IMR-90 (cell line): ENCODE data around the gene ROR2. TPM values are rescaled to one million over a fixed set of nuclear protein-coding genes. Genes with fewer than 3 reads are reported as not detected.

Source experiments
- ATAC-seq: fragments of 200-7000 bp; cut with Tn5 transposase; 2 replicates; pipeline ENCODE4 v1.9.1; 2020; ENCODE audit warnings: low read depth, mild to moderate bottlenecking, moderate library complexity
- BruUV-seq: library from RNA; stranded (reverse); fragments of 400-500 nt; replicated peaks from 2 replicates; lab custom pipeline; 2021; lab: Mats Ljungman, UMichigan
- CTCF ChIA-PET: fragments of 300-600 bp; formaldehyde crosslinking; extraction: SDS; loops from one replicate; lab custom pipeline; 2021; ENCODE audit warnings: antibody characterized with exemption; lab: Yijun Ruan, JAX
- POLR2A ChIA-PET: fragments of 300-600 bp; sonication (Branson Sonifier 250); formaldehyde crosslinking; loops from one replicate; lab custom pipeline; 2022; ENCODE audit warnings: antibody characterized with exemption; ENCODE audit not compliant: unreplicated experiment; lab: Charles Lee
- DNase-seq: peaks from one replicate; pipeline ENCODE4 v3.0.0; 2013
- H2AFZ ChIP-seq: replicated peaks from 2 replicates; pipeline ENCODE3; 2013; ENCODE audit warnings: low read length, mild to moderate bottlenecking; ENCODE audit not compliant: poor library complexity
- H2AK5ac ChIP-seq: 2 replicates; pipeline ENCODE4 v1.6.1; 2013; ENCODE audit warnings: low read depth, low read length, inconsistent platforms
- H2AK9ac ChIP-seq: replicated peaks from 2 replicates; pipeline ENCODE3; 2013; ENCODE audit warnings: mild to moderate bottlenecking, low read depth, low read length, moderate library complexity; ENCODE audit not compliant: poor library complexity
- H2BK120ac ChIP-seq: 2 replicates; pipeline ENCODE4 v1.6.1; 2013; ENCODE audit warnings: low read depth, low read length, inconsistent platforms
- H2BK15ac ChIP-seq: 3 replicates; pipeline ENCODE4 v1.6.1; 2013; ENCODE audit warnings: low read depth, low read length, inconsistent platforms
- H2BK20ac ChIP-seq: 2 replicates; pipeline ENCODE4 v1.6.1; 2013; ENCODE audit warnings: low read depth, mild to moderate bottlenecking, inconsistent platforms, low read length, moderate library complexity
- H2BK5ac ChIP-seq: 2 replicates; pipeline ENCODE4 v1.6.1; 2013; ENCODE audit warnings: mild to moderate bottlenecking, low read depth, low read length, inconsistent platforms; ENCODE audit not compliant: poor library complexity, severe bottlenecking
- H3K14ac ChIP-seq: replicated peaks from 2 replicates; pipeline ENCODE4 v1.6.1; 2013; ENCODE audit warnings: low read depth, low read length, inconsistent platforms
- H3K18ac ChIP-seq: 2 replicates; pipeline ENCODE4 v1.6.1; 2013; ENCODE audit warnings: low read depth, low read length, control low read depth
- H3K23ac ChIP-seq: 2 replicates; pipeline ENCODE4 v1.6.1; 2013; ENCODE audit warnings: low read depth, low read length, inconsistent platforms
- H3K27ac ChIP-seq: 2 replicates; pipeline ENCODE4 v1.5.1; 2013; ENCODE audit warnings: mild to moderate bottlenecking, control low read depth, low read length; ENCODE audit not compliant: insufficient read depth
- H3K27me3 ChIP-seq: 2 replicates; pipeline ENCODE4 v1.6.1; 2013; ENCODE audit warnings: low read length; ENCODE audit not compliant: control insufficient read depth, insufficient read depth
- H3K36me3 ChIP-seq: 2 replicates; pipeline ENCODE4 v1.6.1; 2013; ENCODE audit warnings: low read length, mixed read lengths; ENCODE audit not compliant: control insufficient read depth, insufficient read depth
- H3K4ac ChIP-seq: 2 replicates; pipeline ENCODE4 v1.6.1; 2013; ENCODE audit warnings: low read depth, low read length, inconsistent platforms
- H3K4me1 ChIP-seq: 2 replicates; pipeline ENCODE4 v1.6.1; 2013; ENCODE audit warnings: low read length, mixed read lengths; ENCODE audit not compliant: control insufficient read depth, insufficient read depth
- H3K4me2 ChIP-seq: 2 replicates; pipeline ENCODE4 v1.6.1; 2013; ENCODE audit warnings: low read depth, mild to moderate bottlenecking, control low read depth, low read length, moderate library complexity
- H3K4me3 ChIP-seq: 2 replicates; pipeline ENCODE4 v1.5.1; 2013; ENCODE audit warnings: low read depth, mild to moderate bottlenecking, control low read depth, low read length, moderate library complexity; ENCODE audit not compliant: insufficient read depth
- H3K56ac ChIP-seq: 2 replicates; pipeline ENCODE4 v1.6.1; 2013; ENCODE audit warnings: low read length, inconsistent platforms; ENCODE audit not compliant: insufficient read depth; ENCODE audit errors: extremely low read depth
- H3K79me1 ChIP-seq, 2 experiments: 2 replicates each; pipeline ENCODE4 v1.6.1; 2013; ENCODE audit warnings: low read length in 2 of 2, inconsistent platforms in 1 of 2, low read depth in 1 of 2
- H3K9ac ChIP-seq: 2 replicates; pipeline ENCODE4 v1.6.1; 2013; ENCODE audit warnings: low read depth, low read length, control low read depth
- H3K9me1 ChIP-seq: 2 replicates; pipeline ENCODE4 v1.6.1; 2013; ENCODE audit warnings: low read length, inconsistent platforms; ENCODE audit not compliant: insufficient read depth
- H3K9me3 ChIP-seq: 2 replicates; pipeline ENCODE4 v1.6.1; 2013; ENCODE audit warnings: low read length; ENCODE audit not compliant: control insufficient read depth, insufficient read depth
- H4K20me1 ChIP-seq: 2 replicates; pipeline ENCODE4 v1.6.1; 2013; ENCODE audit warnings: low read length, inconsistent platforms; ENCODE audit not compliant: insufficient read depth
- H4K5ac ChIP-seq: 2 replicates; pipeline ENCODE4 v1.6.1; 2013; ENCODE audit warnings: mild to moderate bottlenecking, low read depth, low read length, control low read depth
- H4K8ac ChIP-seq, 2 experiments: 2 replicates each; pipeline ENCODE4 v1.6.1; 2013; ENCODE audit warnings: low read depth in 2 of 2, low read length in 2 of 2, control low read depth in 1 of 2, inconsistent platforms in 1 of 2
- H4K91ac ChIP-seq: 2 replicates; pipeline ENCODE4 v1.6.1; 2013; ENCODE audit warnings: low read depth, low read length, inconsistent platforms; ENCODE audit not compliant: insufficient read depth
- BHLHE40 ChIP-seq: fragments of 150-350 bp; IDR thresholded peaks from 2 replicates; pipeline ENCODE4 v1.6.1; 2016; ENCODE audit warnings: mild to moderate bottlenecking, low read depth, low read length
- CHD1 ChIP-seq: IDR thresholded peaks from 2 replicates; pipeline ENCODE4 v1.6.1; 2012; ENCODE audit warnings: low read depth, low read length, improper control_type of control experiment
- MAFK ChIP-seq: IDR thresholded peaks from 2 replicates; pipeline ENCODE4 v1.6.1; 2012; ENCODE audit warnings: low read depth, low read length, improper control_type of control experiment
- NFE2L2 ChIP-seq: fragments of 150-350 bp; IDR thresholded peaks from 2 replicates; pipeline ENCODE4 v1.6.1; 2016; ENCODE audit warnings: low read depth, mild to moderate bottlenecking, low read length
- RAD21 ChIP-seq: IDR thresholded peaks from 2 replicates; pipeline ENCODE4 v1.6.1; 2012; ENCODE audit warnings: low read length, improper control_type of control experiment
- RCOR1 ChIP-seq: IDR thresholded peaks from 2 replicates; pipeline ENCODE4 v1.6.1; 2012; ENCODE audit warnings: mild to moderate bottlenecking, low read length, improper control_type of control experiment; ENCODE audit not compliant: insufficient replicate concordance
- RFX5 ChIP-seq: IDR thresholded peaks from 2 replicates; pipeline ENCODE4 v1.8.0; 2012; ENCODE audit warnings: low read depth, mild to moderate bottlenecking, low read length, moderate library complexity
- WGBS, 2 experiments: methylation state at CpG; one replicate each; pipeline versions ENCODE4 v1.1.5 to v1.1.7; 2013; ENCODE audit warnings: missing lambda C conversion rate in 2 of 2; ENCODE audit not compliant: insufficient read length in 1 of 2; ENCODE audit errors: extremely low coverage in 2 of 2; 5-methylcytosine and 5-hydroxymethylcytosine counted together
- dilution Hi-C: fragments of 300-500 bp; cut with HindIII; formaldehyde crosslinking; loops from one replicate; pipeline ENCODE4 v1.14.3; 2018; ENCODE audit warnings: low sequenced_read_pairs; ENCODE audit not compliant: unreplicated experiment
- in situ Hi-C: fragments of 300-500 bp; cut with MboI; formaldehyde crosslinking; loops from 3 replicates; pipeline ENCODE4 v1.14.3; 2019; ENCODE audit warnings: low sequenced_read_pairs, inconsistent platforms, mixed read lengths
- intact Hi-C: fragments of 100-400 bp; cut with micrococcal nuclease; formaldehyde crosslinking; loops from 2 replicates; pipeline ENCODE4 v1.10.0; 2022
- polyA plus RNA-seq, 3 experiments: library from polyadenylated mRNA; depleted of rRNA; stranded (reverse); fragments of >200 nt; gene quantifications; 2 replicates each; pipeline ENCODE4 v1.2.3, GENCODE V29; 2012; ENCODE audit warnings: low replicate concordance in 1 of 3
- total RNA-seq: library from RNA; depleted of rRNA; stranded (reverse); fragments of >200 nt; gene quantifications from 2 replicates; pipeline ENCODE4 v1.2.3, GENCODE V29; 2012
- TF ChIP-seq, protein P1 (sequence below): fragments of 150-350 bp; IDR thresholded peaks from 2 replicates; pipeline ENCODE4 v1.6.1; 2017; ENCODE audit warnings: mild to moderate bottlenecking, antibody characterized with exemption, low read length, low read depth

ROR2 gene
- total and polyA plus RNA-seq, 2 of the 4 experiments (the other 2 are of a cell fraction) = 2.3 to 4.8 TPM

DNA sequence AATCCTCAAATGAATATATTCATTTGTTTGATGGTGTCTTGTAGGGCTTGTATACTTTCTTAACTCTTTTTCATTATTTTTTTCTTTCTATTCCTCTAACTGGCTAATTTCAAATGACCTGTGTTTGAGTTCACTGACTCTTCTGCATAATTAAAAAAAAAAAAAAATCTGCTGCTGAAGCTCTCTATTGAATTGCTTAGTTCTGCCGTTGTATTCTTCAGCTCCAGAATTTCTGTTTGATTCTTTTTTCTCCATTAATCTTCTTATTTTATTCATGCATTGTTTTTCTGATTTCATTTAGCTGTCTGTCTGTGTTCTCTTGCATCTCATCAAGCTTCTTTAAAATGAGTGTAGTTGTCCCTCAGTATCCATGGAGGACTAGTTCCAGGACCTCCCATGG, 244.6 kb downstream of the ROR2 start:
- Histone ChIP-seq H3K9me3 (peaks cover 21% of the 10 kb centered on the region), H2BK5ac (no peak overlapping the region), H3K9me1 (no peaks in the 10 kb centered on the region), H3K9ac (no peak overlapping the region), H4K8ac (no peak overlapping the region), H3K4ac (no peak overlapping the region), H2BK120ac (no peak overlapping the region), H3K4me2 (no peak overlapping the region), H3K79me1 (no peaks in the 10 kb centered on the region), H3K23ac (no peak overlapping the region), H4K20me1 (no peaks in the 10 kb centered on the region), H4K5ac (no peak overlapping the region), H4K91ac (no peak overlapping the region), H3K27ac (no peak overlapping the region), H3K56ac (no peak overlapping the region), H3K14ac (no peak overlapping the region), H3K4me3 (no peak overlapping the region), H3K4me1 (no peaks in the 10 kb centered on the region), H2BK20ac (no peak overlapping the region), H2AK5ac (no peak overlapping the region), H3K36me3 (no peaks in the 10 kb centered on the region; the same call in 1 of the 2 replicates), H3K27me3 (no peaks in the 10 kb centered on the region), H2AK9ac (no peak overlapping the region), H2AFZ (no peak overlapping the region), H2BK15ac (no peak overlapping the region), H3K18ac (no peak overlapping the region)
- no TSS peak for BruUV-seq
- ATAC-seq = no peak
- POLR2A ChIA-PET = no interaction called here
- no peak for DNase-seq
- intact Hi-C loops (no loop called here), in situ Hi-C loops (no loop called here), dilution Hi-C loops (no loop called here)
- WGBS, 2 experiments = no CpG with 5 or more reads among the region's 1 CpG
- no peak for TF ChIP-seq RCOR1
- TF ChIP-seq RAD21 = no peak
- TF ChIP-seq CHD1 = no peak
- TF ChIP-seq BHLHE40 = no peak
- TF ChIP-seq RFX5 = no peak
- no peak for TF ChIP-seq NFE2L2
- no peak for TF ChIP-seq MAFK
- TF ChIP-seq, protein P1, sequence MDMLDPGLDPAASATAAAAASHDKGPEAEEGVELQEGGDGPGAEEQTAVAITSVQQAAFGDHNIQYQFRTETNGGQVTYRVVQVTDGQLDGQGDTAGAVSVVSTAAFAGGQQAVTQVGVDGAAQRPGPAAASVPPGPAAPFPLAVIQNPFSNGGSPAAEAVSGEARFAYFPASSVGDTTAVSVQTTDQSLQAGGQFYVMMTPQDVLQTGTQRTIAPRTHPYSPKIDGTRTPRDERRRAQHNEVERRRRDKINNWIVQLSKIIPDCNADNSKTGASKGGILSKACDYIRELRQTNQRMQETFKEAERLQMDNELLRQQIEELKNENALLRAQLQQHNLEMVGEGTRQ = no peak
- CTCF ChIA-PET = interaction anchor here (0.6 kb wide), 1 partner anchor 397 kb away, joined by 5 read pairs; no protein-coding TSS in a partner anchor
